GM19438 (cell line): ENCODE data around the gene IL10.

Experiments
- ATAC-seq: cut with Tn5 transposase; IDR thresholded peaks from one replicate; pipeline ENCODE4 v1.9.1; 2021; ENCODE audit warnings: low read depth; ENCODE audit not compliant: unreplicated experiment

The IL10 gene

DNA sequence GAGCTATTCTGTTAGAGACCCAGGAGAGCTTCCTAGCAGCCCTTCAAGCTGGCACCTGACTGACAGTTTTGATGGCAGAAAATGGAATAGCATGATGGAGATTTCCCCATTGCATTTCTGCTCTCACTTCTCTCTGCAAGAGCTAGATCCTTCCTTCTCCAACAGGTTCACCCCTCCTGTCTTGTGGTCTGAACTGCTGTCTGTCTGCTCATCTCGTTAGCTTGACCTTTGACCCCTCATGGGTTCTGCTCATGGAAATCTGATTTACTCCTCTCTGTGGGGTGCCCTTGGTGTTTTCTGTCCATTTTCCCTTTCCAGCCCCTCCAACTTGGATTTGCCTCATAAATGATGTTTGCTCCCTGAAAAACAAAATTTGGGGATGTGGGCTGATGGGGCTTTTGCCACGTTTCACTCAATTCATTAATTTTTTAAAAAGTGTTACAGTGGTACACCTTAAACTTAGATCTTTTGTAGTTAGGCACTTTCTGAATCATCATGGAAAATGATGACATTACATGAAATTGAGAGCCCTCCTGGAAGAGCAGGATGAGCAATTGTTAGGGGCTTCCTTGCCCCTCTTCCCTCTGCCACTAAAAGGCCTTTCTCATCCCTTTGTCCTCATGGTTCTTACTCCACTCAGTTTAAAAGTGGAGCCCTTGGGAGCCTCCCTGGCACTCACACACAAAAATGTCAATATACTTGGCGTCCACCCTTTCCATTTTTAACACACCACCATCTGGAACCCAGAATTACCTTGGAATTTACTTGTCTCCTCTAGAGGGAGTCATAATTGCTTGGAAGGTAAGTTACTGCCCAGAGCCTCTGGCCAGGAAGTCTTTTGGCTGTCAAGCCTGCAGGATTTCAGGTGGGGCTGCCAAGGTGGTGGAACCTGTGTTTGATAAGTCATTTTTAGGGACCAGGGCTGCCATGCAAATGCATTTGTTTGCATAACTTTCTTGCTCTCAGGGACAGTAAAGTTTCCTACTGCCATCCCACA lies 33.6 kb downstream of the IL10 start:
- no peak for ATAC-seq

DNA sequence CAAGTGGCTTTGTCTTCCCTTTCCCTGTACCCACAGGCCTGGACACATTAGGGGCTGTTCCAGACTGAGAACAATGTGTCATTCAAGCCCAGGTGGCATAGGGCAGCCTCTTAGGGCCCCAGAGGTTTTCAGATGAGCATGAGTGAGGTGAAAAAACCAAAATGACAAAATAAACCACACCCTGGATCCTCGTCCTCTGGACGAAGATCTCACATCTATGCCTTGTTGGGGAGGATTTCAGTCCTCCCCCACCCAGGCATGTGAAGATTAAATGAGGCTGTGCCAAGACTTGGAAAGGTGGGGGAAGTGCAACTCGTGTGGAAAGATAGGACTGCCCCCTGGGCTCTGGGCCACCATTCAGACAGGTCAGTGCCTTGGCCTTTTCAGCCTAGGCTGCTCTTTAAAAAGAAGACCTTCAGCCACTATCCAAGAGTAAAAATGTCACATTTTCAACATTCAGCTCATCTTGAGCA lies 34.5 kb downstream of the IL10 start:
- no peak for ATAC-seq

DNA sequence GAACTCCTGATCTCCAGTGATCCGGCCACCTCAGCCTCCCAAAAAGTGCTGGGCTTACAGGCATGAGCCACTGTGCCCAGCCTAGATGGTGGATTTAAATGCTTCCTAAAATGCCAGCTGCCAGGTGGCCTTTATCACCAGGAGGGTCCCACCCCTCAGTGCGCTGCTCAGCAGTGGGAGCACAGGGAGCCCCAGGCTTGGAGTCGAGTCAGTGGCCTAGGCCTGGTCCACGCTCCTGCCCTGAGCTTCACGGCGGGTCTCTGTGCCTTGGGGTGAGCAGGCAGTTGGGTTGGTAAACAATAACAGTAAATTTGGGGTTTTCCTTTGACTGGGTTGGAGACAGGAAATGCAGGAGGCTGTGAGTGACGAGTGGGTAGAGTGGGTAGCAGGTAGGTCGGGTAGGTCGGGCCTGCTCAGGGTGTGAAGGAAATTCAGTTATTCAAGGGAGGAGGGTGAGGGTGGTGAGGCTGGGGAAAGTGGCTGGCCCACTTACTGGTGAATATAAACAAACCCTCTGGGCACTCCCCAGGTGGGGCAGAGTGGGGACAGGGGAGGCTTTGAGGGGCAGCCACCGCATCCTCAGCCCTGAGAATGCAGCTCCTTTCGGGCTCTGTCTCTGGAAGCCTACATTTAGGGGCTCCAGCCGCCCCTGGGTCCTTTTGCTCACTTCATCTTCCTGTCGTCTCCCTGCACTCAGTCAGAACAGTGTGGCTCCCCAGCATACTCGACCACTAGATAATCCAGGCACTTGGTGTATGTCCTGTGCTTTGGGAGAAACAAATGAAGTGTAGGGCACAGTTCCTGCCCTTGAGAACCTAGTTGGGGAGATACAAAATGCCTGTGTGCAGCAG lies 35.2 kb downstream of the IL10 start:
- no peak for ATAC-seq

DNA sequence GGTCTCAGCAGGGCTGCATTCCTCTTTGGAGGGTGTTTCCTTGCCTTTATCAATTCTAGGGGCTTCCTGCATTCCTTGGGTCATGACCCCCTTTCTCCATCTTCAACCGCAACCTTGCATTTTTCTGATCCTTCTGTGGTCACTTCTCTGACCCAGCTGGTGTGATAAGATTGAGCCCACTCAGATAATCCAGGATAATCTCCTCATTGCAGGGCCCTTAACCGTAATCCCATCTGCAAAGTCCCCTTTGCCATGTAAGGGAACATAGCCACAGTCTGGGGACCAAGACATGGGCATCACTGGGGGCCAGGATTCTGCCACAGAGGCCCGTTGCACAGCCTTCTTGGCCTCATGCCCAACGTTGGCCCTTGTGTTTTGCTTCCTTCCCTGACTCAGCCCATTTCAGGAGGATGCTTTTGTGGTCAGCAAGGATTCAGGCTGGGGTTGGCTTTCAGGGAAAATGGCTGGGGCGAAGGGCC lies 36.7 kb downstream of the IL10 start:
- ATAC-seq, result no peak

DNA sequence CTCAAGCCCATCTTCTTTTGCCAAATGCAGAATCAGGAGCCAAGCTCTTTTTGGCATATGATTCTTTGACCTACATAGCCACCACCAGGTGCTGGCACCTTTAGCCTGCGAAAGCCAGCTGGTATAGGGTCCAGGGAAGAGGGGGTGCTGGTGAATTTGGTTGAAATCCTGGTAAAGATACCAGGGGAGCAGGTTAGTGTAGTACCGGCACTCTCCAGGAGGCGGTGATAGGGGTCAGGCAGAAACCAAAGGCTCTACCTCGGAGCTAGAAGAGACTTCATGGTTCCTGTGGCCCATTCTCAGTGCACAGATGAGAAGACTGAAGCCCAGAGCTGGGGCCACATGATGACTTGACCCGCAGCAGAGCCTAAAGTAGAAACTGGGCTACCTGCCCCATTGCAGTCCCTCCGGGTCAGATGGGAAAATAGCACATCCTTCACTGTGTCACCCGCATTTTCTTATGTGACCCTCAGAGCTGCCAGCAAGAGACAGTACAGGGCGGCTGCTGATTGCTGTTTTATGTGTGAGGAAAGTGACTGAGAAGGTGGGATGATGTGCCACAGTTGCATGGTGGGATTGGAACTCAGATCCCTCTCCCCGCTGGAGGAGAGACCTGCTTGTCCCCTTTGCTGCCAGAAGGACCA lies 37.7 kb downstream of the IL10 start:
- no peak for ATAC-seq

DNA sequence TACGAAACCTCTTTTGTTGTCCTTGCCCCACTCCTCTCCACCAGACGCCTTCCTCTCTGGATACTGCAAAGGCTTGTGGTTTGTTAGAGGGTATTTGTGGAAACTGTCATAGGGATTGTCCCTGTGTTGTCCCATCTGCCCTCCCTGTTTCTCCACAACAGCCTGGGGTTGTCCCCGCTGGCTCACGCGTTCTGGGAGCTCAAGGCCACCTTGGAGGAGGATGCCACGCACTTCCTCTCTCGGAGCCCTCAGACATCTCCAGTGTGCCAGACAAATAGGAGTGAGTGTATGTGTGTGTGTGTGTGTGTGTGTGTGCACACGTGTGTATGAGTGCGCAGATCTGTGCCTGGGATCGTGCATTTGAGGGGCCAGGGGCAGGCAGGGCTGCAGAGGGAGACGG lies 39.3 kb downstream of the IL10 start:
- no peak for ATAC-seq

DNA sequence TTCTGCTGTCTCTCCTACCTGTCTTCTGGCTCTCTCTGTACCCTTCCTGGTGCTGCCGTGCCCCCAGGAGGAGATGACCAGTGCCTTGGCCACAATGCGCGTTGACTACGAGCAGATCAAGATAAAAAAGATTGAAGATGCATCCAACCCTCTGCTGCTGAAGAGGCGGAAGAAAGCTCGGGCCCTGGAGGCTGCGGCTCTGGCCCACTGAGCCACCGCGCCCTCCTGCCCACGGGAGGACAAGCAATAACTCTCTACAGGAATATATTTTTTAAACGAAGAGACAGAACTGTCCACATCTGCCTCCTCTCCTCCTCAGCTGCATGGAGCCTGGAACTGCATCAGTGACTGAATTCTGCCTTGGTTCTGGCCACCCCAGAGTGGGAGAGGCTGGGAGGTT lies 39.8 kb downstream of the IL10 start:
- no peak for ATAC-seq

DNA sequence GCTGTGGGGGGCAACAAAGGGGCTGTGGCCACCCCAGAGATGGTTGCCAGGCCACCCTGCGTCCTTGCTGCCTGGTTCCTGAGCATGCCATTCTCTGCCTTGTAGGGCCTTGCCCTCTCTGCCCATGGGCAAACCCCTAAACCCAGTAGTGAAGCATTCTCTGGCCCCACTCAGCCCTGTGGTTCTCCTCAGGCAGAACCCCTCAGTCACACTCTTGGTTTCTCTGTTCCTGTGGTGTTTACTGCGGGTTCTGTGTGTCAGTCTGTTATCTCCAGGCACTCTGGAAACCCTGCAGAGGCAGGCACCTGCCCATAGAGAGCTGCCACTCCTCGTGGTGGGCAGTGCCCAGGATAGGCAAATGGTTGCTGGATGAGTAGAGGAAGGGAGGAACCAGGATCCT lies 42.8 kb downstream of the IL10 start:
- ATAC-seq, result no peak

DNA sequence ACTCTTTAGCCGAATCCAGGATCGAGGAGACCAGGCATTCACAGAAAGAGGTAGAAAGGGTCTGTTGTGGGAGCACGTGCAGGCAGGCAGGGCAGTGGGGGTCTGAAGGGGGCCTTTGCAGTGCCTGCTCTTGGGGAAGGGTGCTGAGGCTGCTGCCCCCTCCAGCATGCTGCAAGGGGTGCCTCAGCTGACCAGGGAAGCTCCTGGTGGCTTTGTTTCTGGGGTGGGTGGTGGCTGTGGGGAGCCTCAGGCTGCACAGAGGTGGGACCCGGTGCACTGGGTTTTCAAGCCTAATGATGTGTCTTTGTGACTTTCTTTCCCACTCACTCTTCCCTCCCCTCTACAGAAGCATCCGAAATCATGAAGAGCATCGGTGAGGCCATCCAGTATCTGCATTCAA lies 43.2 kb downstream of the IL10 start:
- no peak for ATAC-seq

DNA sequence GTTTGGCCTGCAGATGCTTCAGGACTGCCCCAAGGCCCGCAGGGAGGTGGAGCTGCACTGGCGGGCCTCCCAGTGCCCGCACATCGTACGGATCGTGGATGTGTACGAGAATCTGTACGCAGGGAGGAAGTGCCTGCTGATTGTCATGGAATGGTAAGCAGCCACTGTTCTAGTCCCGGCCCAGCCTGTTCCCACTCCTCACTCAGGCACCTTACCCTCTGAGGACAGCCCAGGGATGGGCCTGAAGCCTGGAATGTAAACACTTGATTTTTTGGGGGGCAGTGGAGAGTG lies 43.7 kb downstream of the IL10 start:
- ATAC-seq, result no peak

DNA sequence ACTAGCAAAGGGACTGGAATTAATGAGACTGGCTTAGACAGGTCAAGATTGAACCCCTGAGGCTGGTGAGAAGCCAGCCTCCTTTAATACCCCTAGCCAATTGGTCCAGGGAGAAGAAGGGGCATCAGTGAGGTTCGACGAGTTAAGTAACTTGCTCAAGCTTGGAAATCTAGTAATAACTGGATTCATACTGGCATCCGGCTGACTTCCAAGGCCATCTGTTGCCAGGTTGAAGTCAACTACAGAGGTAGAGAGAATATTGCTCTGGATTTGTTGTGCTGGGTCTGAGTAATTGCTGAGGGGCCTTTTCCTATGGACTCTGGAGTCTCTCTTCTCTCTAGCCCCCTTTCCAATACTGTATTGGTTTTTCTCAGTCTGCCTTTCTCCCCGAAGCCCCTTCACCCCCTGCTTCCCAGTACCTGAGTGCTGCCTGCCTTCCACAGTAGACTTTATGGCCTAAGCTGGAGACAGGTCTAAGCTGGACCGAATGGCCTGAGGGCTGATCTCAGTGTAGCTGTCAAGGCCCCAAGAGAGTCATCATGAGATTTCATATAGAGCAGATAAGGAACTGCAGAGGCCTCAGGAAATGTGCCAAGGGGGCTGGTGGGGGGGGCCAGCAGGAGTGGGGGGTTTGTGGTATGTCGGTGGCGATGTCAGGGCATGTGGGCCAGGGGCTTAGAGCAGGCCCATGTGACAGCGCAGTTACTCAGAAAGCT lies 44.2 kb downstream of the IL10 start:
- ATAC-seq, result no peak

DNA sequence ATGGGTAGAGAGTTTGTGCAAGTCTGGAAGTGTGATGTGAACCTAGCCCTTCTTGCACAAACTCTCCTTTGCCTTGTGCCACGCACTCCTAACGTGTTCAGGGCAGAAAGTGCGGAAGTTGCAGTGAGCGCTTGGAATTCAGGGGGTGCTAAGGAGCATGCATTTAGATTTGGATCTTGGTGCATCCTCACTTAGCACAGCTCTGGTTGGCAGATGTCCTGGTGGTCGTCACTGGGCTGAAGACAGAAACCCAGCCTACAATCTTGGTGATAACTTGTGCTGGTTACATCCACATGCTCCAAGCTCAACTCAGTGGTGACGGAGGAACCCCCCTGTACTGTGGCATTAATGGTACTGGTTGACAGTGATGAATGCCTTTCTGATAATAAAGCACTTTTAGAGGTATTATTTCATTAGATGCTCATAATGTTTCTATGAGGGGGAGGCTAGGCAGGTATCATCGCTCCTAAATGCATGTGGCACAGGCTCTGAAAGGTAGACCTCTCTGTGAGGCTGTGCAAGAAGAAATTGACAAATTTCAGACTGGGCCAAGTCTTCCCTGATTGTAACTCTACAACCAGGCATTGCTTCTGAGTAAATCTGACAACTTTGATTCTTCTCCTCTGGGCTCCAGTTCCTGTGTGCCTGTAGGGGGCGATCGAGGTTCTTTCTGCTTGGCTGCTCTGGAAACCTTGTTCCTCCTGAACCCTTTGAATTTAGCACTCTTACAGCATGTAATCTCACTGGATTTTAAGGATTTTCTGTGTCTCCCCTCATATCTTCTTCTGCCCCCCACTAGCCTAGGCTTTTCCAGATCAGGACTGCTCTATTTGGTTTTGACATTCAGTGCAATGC lies 47.0 kb downstream of the IL10 start:
- ATAC-seq, result no peak

DNA sequence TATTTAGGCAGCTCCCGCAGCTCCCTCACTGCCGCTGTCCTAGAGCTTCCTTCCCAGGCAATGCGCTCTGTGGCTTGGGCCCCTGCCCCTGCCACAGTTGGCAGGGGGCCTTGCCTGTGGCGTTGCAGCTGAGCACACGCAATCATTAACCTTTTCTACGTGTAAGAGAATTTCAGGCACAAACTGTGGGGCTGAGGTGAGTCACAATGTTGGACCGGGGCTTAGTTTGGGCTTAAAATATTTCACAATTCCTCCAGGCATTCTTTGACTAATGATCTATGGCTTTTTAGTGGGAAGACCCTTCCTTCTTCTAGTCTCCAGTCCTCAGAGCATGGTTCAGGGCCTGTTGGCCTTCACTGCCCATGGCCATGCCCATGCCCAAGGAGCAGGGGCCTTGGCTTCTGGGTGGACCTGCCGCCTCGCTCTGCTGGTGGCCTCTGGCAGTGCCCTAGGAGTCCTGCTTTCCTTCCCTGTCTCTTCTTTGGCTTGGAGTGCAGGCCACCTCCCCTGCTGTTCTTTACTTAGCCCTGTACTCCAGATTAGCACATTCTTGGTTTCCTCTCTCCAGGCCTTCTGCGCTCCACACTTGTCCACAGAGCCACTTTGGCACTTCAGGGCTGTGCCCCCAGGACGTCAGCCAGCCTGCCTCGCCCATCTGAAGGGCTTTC lies 48.4 kb downstream of the IL10 start:
- no peak for ATAC-seq

DNA sequence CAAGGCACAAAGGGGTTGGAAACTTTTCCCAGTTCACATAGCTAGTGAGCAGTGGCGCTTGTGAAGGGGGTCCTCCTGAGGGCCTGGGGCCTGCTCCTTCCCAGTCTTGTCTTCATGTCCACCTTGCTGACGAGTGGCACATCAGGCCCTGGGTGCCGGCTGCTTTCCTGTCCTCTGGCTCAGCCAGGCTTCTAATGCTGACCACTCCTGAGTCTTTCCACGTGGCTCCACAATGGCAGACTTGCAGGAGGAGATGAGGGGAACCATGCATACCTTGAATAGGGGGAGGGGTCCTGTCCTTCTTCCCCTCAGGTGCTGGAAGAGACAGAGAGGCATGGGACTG lies 48.9 kb downstream of the IL10 start:
- no peak for ATAC-seq

DNA sequence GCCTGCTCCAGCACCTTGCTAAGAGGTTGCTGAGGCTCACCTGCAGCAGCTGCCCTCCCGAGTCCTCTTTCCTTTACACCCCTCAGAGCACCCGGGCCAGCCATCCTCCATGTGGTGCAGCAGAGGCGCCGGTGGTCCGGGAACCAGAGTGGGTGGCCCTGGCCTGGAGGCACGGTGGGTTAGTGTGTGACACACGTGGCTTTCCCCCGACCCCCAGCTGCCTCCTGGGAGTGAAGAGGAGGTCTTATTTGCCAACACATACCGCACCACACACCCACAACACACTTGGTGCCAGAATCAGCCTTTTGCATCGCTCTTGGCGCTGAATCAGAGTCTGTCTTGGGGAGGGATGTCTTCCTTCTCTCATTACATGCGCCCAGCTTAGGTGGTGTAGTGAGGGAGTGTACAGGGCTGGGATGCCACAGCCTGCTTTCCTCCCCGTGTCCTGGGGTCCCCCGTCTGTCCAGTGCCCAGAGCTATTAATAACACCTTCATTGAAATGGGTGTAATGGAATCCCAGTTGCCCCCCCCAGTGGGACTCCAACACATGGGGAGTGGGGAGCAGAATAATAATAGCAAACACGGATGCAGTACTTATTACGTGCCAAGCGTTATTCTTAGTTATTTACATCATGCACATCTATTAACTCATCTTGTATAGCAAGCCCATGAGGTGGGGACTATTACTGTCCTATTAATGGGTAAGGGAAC lies 49.4 kb downstream of the IL10 start:
- no peak for ATAC-seq

DNA sequence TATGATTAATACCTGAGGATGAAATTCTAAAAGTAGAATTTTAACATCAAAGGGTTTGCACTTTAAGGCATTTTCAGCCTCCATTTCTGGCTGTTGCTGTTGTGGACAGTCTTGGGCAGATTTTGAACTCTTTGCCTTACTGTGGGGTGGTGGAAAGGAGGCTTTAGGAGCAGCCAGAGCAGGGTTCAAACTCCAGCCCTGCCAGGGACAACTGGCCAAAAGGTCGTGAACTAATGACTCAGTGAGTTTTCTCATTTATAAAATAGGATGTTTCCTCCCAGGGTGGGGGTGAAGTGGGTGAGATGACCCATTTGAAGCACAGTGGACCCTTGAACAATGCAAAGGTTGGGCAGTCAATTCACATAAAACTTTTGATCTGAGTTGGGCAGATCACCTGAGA lies 50.8 kb downstream of the IL10 start:
- ATAC-seq, result no peak

DNA sequence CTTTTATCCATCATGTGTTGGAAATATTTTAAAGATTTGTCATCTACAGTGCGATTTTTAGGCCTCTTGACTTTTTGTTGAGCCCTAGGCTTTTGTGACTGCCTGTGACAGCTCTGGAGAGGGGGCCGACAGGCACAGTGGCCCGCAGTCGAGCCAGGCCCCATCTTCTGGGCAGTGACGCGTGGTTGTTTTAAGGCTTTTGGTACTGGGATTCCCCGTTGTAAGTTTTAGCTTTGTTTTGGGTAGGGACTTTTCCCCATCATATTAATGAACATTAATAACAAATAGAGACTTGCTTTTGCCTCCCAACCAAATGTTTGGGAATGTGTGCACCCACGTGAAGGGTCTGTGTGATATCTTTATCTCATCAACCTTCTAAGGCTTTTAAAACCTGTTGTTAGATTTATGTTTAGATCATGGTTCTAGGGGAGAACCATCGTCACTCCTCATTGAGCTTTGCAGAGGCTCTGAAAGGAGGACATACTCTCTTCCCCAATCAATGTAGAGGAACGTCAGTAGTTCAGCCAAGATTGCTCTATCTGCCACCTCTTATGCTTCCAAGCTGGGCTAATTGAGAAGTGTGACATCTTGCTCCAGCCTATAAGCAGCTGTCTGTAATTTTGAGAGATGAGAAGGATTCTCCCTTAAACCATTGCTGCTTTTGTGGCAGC lies 53.0 kb downstream of the IL10 start:
- no peak for ATAC-seq

DNA sequence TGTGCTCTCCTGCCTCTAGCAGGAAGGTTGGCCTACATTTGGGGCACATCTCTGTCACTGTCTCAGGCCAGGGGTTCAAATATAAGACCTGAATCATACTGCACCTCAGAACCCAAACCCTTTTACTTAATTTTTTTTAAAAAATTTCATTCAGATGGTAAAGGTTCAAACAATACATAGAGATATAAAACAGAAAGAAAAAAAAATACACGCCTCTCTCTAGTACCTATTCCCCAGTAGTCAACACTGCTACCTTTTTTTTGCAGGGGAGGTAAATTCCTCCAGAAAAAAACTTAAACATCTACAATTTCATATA lies 54.7 kb downstream of the IL10 start:
- ATAC-seq, result no peak
